GM12872 (cell line): ENCODE results near the gene ENTPD5.

Experiments
- TF ChIP-seq, protein P1 (sequence below): IDR thresholded peaks from 3 replicates; pipeline ENCODE4 v1.5.1; 2011; ENCODE audit warnings: low read depth, mild to moderate bottlenecking, low read length, moderate library complexity; ENCODE audit not compliant: insufficient read depth

ENTPD5 gene

DNA sequence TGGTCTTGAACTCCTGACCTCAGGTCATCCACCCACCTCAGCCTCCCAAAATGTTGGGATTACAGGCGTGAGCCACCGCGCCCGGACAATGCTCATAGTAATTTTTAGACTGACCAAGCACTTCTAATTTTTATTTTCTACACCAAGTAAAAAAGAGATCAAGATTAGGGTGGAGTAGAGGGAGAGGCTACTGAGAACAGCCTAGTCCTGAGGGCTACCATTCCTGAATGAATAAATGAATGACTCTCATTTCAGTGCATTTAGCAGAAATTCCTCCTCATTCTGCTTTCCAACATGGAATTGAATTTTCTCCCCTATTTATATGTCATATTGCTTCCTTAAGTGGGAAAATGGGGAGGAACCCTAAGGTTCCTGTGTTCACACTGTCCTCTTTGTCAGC, 26.4 kb upstream of the ENTPD5 start:
- TF ChIP-seq, protein P1, sequence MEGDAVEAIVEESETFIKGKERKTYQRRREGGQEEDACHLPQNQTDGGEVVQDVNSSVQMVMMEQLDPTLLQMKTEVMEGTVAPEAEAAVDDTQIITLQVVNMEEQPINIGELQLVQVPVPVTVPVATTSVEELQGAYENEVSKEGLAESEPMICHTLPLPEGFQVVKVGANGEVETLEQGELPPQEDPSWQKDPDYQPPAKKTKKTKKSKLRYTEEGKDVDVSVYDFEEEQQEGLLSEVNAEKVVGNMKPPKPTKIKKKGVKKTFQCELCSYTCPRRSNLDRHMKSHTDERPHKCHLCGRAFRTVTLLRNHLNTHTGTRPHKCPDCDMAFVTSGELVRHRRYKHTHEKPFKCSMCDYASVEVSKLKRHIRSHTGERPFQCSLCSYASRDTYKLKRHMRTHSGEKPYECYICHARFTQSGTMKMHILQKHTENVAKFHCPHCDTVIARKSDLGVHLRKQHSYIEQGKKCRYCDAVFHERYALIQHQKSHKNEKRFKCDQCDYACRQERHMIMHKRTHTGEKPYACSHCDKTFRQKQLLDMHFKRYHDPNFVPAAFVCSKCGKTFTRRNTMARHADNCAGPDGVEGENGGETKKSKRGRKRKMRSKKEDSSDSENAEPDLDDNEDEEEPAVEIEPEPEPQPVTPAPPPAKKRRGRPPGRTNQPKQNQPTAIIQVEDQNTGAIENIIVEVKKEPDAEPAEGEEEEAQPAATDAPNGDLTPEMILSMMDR = no peak

DNA sequence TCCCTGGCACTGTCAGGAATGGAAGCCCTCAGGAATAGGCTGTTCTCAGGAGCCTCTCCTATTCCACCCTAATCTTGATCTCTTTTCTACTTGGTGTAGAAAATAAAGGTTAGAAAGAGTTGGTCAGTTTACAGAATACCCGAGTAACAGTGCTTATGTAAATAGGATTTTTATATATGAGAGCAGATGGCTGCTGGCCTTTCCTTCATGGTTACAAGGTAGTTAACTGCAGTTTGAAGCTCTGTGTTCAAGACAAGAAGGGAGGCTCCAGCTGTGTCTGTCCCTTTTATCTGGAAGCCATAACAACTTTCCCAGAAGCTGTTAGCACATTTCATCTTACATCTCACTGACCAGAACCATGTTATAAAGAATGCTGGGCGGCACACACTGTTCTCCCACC, 23.2 kb upstream of the ENTPD5 start:
- TF ChIP-seq, protein P1 = no peak

DNA sequence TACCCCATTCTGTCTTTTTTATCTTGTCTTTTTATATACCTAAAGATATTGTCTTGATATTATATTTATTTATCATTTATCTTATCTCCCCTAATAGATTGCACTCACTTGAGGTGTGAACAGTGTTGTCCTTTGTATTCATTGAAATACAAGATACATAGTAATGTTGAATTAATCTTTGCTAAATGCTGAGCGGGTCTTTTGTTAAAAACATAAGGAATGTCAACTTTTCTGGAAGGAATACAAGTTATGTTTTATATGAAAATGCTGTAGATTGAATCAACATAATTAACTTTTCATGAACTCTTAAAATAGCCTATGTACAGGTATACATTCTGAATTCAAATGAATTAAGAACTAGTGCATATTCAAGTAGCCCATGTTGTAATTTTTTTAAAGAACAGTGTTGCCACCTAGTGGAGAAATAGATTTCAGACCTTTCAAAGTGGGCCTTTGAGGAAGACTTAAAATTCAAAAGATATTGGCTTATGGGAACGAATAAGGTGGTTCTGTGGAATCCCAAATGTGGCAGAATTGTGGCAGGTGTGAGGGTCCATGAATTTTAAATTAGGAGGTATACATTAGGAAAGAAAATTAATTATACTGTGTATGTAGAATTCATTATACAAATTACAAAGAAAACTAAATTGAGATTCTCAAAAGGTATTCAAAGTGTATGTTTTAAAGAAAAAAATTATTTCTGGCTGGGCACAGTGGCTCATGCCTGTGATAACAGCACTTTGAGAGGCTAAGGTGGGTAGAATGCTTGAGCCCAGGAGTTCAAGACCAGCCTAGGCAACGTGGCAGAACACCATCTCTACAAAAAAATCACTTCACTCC, 19.2 kb upstream of the ENTPD5 start:
- TF ChIP-seq, protein P1 = peak; percentile 51; the same call in 2 of the 3 replicates

DNA sequence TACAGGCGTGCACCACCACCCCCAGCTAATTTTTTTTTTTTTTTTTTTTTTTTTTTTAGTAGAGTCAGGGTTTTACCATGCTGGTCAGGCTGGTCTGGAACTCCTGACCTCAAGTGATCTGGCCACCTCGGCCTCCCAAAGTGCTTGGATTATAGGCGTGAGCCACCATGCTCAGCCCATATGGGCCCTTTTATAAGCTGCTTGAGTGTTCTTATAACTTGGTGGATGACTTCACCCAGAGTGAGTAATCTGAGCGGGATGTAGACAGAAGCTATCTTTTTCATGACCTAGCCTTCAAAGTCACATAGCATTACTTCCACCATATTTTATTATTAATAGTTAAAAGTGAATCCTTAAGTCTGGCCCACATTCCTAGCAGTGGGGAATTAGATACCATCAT, 16.5 kb upstream of the ENTPD5 start:
- TF ChIP-seq, protein P1 = no peak

DNA sequence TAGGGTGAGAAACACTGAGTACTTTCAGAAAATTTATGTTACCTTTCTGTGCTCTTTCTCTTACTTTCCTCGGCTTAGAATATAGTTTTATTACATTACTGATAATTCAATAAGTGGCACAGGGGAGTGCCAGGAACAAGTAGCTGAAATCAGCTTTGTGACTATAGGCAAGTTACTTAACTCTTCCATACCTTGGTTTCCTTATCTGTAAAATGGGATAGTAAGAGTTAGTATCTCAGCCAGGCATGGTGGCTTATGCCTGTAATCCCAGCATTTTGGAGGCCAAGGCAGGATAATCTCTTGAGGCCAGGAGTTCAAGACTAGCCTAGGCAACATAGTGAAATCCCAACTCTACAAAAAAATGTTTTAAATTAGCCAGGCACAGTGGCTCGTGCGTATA, 15.5 kb upstream of the ENTPD5 start:
- TF ChIP-seq, protein P1 = no peak

DNA sequence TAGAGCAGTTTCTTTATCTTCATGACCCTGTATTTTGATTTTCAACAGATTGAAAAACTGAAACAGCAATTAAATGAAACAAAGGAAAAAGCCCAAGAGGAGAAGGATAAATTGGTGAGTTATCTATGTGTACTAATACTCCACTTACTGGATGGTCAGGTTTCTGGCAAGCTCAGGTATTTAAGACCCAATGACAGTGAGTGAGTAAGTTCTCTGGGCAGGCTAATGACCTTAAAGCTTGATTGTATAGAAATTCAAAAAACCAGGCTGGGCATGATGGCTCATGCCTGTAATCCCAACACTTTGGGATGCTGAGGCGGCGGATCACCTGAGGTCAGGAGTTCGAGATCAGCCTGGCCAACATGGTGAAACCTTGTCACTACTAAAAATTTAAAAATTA, 10.0 kb upstream of the ENTPD5 start:
- TF ChIP-seq, protein P1 = no peak

DNA sequence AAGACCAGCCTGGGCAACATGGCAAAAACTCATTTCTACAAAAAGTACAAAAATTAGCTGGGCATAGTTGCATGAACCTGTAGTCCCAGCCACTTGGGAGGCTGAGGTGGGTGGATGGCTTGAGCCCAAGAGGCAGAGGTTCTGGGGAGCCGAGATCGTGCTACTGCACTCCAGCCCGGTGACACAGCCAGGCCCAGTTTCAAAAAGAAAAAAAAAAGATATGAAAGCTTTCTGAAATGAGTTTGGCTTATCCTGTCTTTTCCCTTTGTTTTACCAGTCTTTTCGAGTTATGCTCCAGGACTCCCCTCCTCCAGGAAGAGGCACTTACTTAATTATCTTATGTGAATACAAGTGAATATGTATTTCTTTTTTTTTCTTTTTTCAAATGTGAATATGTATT, 3.3 kb upstream of the ENTPD5 start:
- TF ChIP-seq, protein P1 = no peak
